ENCODE results near the gene APOE.

- TF ChIP-seq POLR2AphosphoS5 (IDR thresholded peaks at IDR 0.05) = peak; percentile 32
- peak; percentile 94 to 95 (median 94) for TF ChIP-seq CTCF (IDR thresholded peaks at IDR 0.05)
These were observed 1.8 kb upstream of the APOE start for GRCh38 chr19:44903602-44904425.
